ENCODE data around the gene CALR.
"Not testable (repeated sequence)": the region's sequence is repeated elsewhere in the genome, so short reads cannot be mapped to it uniquely, and the experiment has no call there.

- not testable (repeated sequence) for TF ChIP-seq CTCF (optimal IDR thresholded peaks at IDR 0.05 in 1 of 3, IDR thresholded peaks at IDR 0.05 in 1 of 3, conservative IDR thresholded peaks at IDR 0.05 in 1 of 3; ENCODE audit: extremely low read depth in 1 of 3, insufficient read depth in 2 of 3, low read length in 3 of 3); EZH2 (IDR thresholded peaks at IDR 0.05; ENCODE audit: low read length)
Measured at GRCh38 chr19:12952050-12952449, 13.6 kb downstream of the CALR start.

Data from keratinocyte (primary cell).